Measurements from ENCODE around the gene C1orf105.

GRCh38 chr1:172411791-172412338 is 8.6 kb upstream of the C1orf105 start:
- TF ChIP-seq CTCF (conservative IDR thresholded peaks at IDR 0.05; ENCODE audit: low read depth, low read length) (no peak), EZH2 (IDR thresholded peaks at IDR 0.05; ENCODE audit: borderline replicate concordance, low read depth, low read length, poor library complexity, severe bottlenecking) (no peak)

Data from A673 (cell line).